ENCODE measurements around the gene BTG2.

GRCh38 chr1:203338335-203339036 is 33.2 kb downstream of the BTG2 start:
- TF ChIP-seq CTCF (IDR thresholded peaks at IDR 0.05 in 4 of 5, conservative IDR thresholded peaks at IDR 0.05 in 1 of 5) = peak; percentile 70 to 90 (median 87)
- TF ChIP-seq POLR2A (IDR thresholded peaks at IDR 0.05) = no peak

Measured in gastrocnemius medialis (tissue), 4 donors.